HG03439 (cell line): ENCODE measurements around the gene SYNE2.
A peak's percentile ranks its signal among the peaks of the same experiment; 100 is the strongest.
"Not testable (repeated sequence)": the region's sequence is repeated elsewhere in the genome, so short reads cannot be mapped to it uniquely, and the experiment has no call there.

Experiments
- ATAC-seq: cut with Tn5 transposase; IDR thresholded peaks from one replicate; pipeline ENCODE4 v1.9.1; 2021; ENCODE audit warnings: mild to moderate bottlenecking, moderate library complexity; ENCODE audit not compliant: unreplicated experiment

The SYNE2 gene

DNA sequence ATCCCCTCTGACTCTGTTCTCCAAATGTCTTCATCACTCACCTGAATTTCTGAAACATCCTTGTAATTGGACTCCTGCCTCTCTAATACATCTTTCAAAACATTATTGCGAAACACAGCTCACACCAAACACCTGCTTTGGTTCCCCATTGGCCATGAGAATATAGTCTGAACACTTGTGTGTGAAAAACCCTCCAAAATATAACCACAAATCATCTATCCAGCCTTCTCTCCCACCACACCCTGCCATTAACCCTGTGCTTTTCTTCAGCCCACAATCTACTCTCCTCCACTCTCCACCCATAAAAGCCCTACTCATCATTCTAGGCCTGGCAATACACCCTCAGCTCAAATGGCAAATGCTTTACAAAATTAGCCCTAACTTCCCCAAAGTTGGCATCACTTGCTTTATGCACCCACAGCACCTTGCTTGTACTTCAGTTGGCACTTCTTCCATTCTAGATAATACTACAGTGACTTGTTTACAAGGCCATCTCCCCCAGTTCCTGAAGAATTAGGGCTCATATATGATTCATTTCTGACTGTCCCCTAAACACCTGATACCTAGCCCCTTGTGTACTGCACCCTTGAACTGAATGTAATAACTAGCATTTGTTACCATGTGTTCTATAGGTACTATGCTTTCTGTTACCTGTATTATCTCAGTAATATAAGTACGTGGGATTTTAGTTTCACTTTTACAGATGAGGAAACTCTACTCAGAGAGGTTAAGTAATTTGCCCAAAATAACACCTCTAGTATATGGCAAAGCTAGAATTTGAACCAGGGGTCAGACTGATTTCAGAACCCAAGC lies 17.3 kb downstream of the SYNE2 start:
- ATAC-seq: peak; percentile 44

GRCh38 chr14:63870753-63871037 lies 17.9 kb downstream of the SYNE2 start:
- ATAC-seq: not testable (repeated sequence)

GRCh38 chr14:63874223-63874622 lies 21.4 kb downstream of the SYNE2 start:
- ATAC-seq: no peak

GRCh38 chr14:63875311-63875710 lies 22.5 kb downstream of the SYNE2 start:
- no peak for ATAC-seq

- ATAC-seq: no peak
These were observed 24.7 kb downstream of the SYNE2 start for GRCh38 chr14:63877550-63877939.

- no peak for ATAC-seq
These were observed 25.2 kb downstream of the SYNE2 start for GRCh38 chr14:63878052-63878451.

- no peak for ATAC-seq
These were observed 26.0 kb downstream of the SYNE2 start for GRCh38 chr14:63878792-63879191.

GRCh38 chr14:63881926-63882325 lies 29.1 kb downstream of the SYNE2 start:
- ATAC-seq: no peak

GRCh38 chr14:63887899-63888298 lies 35.1 kb downstream of the SYNE2 start:
- no peak for ATAC-seq

GRCh38 chr14:63890553-63890952 lies 37.7 kb downstream of the SYNE2 start:
- no peak for ATAC-seq

DNA sequence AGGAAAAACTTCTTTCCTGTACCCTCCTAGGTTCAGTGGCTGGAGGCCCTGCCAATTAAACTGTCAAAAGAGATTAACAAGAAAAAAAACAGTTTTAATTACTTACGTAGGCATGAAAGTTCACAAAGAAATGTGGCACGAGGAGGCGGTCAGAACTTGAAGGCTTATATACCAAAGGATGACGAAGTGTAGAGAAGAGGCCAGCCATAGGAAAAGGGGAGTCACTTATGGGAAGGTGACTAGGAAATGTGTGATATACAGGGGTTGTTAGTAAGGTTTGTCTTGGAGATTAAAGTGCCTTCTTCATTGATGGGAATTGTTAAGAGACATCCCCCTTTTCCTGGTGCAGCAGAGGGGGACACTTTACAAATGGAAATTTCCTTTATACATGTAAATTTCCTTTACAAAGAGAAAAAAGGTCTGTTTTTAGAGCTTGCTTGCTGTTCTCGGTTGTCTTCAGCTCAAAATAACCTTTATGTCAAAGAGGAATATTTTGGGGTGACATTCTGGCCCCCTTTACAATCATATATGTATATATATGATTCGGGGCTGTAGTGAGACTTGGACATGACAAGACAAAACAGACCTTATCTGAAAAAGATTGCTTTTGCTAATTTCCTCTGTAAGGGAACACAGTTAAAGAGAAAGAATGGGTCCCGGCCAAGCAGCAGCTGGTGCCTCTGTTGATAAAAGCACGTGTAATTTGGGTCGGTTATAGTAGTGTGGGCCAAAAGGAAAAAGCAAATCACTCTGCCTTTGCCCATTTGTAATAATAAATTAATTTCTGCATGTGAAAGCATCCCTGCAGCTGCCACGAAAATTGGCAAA lies 38.6 kb downstream of the SYNE2 start:
- no peak for ATAC-seq

- no peak for ATAC-seq
These were observed 39.5 kb downstream of the SYNE2 start for GRCh38 chr14:63892265-63892664.

DNA sequence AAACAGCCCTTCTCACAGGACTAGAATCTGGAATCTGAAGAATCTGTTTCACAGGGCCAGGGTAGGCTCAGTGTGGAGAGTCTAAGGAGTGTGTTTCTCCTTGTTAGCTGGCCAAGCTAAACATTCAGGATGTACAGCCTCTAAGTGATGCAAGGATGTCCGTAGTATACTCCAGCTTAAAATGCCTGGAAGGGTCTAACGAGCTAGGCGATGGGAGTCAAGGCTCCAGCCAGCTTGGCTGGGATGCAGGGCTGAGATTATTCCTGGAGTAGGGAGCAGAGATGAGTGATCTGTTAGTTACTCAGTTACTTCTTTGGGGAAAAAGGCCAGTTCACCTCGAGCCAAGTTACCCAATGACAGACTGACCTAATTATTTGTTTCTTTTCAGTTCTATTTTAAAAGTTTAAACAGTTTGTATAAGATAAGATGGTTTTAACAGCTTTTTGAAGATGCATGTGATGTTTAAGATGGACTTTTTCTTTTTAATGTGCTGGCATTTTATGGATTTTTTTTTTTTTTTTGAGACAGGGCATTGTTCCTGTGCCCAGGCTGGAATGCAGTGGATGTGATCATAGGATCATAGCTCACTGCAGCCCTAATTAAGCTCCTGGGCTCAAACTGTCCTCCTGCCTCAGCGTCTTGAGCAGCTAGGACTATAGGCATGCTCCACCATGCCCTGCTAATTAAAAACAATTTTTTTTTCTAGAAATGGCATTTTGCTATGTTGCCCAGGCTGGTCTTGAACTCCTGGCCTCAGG lies 41.1 kb downstream of the SYNE2 start:
- ATAC-seq: no peak

- ATAC-seq: no peak
These were observed 42.7 kb downstream of the SYNE2 start for GRCh38 chr14:63895510-63895909.

DNA sequence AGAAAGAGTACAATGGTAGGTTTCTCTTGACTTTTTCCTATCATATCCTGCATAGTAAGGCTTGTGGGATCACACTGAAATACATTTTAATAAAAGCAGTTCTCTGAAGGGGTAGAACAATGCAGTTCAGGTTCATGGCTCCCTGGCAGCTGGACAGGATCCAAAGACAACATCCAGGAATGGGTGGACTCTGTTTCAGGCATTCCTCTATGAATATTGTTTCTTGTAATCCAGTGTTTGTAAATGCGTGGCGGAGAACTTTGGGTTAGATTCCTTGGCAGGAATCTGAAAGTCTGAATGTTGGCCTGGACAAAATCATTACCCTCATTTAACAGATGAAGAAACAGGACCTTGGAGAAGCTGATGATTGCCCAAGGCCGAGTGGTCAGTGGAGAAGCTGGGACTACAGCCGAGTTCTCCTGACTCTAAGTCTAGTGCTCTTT lies 43.5 kb downstream of the SYNE2 start:
- no peak for ATAC-seq

GRCh38 chr14:63897721-63898163 lies 44.9 kb downstream of the SYNE2 start:
- ATAC-seq: no peak

DNA sequence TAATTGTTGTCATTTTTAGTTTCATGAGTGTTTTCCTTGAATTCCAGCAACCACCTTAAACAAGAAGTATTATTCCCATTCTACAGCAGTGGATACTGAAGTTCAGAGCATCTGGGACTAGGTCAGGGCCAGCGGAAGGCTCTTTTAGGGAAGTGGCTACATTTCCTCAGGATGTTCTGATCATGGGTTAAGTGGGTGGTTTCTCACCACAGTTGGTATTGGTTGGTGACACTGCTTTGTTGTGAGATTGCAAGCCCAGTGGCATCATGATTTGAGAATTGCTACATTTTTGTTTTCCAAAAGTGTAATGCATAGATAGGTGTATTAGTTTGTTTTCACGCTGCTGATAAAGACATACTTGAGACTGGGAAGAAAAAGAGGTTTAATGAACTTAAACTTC lies 47.1 kb downstream of the SYNE2 start:
- no peak for ATAC-seq

DNA sequence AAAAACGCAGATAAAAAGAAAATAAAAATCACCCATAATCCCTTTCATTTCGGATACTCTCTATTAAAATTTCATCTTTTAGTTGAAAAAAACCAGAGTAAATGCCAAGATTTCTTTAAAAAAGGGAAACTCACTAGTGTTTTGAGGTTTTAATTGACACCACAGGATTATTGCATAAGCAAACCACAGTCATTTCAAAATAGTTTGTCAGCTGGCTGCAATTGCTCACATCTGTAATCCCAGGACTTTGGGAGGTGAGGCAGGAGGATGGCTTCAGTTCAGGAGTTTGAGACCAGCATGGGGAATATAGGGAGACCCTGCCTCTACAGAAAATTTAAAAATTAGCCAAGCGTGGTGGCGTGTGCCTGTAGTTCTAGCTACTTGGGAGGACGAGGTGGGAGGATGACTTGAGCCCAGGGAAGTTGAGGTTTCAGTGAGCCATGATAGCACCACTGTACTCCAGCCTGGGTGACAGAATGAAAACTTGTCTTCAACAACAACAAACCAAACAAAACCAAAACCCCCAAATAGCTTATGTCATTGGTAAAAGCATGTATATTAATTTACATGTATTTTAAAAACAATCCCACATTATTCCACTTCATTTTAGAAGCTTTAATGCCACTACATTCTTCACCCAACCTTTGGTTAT lies 48.8 kb downstream of the SYNE2 start:
- no peak for ATAC-seq

DNA sequence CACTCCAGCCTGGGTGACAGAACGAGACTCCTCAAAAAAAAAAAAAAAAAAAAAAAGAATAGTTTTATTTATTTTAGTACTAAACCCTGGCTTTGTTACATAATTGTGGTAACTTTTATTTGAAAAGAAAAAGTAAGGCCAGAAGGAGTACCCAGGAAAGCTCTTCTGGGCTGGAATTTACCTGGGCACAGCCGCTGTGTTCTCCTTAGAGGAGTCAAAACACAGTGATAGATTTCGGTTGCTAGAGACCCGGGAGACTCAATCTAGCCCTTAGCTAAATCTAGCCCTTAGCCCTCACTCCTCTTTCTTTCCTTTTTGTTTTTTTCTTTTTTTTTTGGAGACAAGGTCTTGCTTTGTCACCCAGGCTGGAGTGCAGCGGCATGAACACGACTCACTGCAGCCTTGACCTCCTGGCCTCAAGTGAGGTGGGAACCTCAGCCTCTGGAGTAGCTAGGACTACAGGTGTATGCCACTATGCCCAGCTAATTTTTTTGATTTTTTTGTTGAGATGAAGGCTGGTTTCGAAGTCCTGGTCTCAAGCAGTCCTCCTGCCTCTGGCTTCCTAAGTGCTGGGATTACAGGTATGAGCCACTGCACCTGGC lies 49.7 kb downstream of the SYNE2 start:
- no peak for ATAC-seq

- ATAC-seq: no peak
These were observed 51.9 kb downstream of the SYNE2 start for GRCh38 chr14:63904724-63905123.

DNA sequence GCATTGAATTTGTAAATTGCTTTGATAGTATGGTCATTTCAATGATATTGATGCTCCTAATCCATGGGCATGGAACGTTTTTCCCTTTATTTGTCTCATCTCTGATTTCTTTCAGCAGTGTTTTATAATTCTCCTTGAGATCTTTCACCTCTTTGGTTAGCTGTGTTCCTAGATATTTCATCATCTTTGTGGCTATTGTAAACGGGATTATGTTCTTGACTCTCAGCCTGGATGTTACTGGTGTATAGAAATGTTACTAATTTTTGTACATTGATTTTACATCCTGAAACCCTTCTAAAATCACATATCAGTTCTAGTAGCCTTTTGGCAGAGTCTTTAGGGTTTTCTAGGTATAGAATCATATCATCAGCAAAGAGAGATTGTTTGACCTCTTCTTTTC lies 52.6 kb downstream of the SYNE2 start:
- no peak for ATAC-seq
